Naive thymus-derived CD4-positive, alpha-beta T cell (primary cell): ENCODE data around the gene DYSF. TPM values are rescaled to one million over a fixed set of nuclear protein-coding genes. Genes with fewer than 3 reads are reported as not detected.
A peak's percentile ranks its signal among the peaks of the same experiment; 100 is the strongest.

ENCODE experiments used
- ATAC-seq: fragments of 150-1000 bp; cut with Tn5 transposase; 2 replicates; pipeline ENCODE4 v1.10.0; 2021; ENCODE audit warnings: mild to moderate bottlenecking, moderate library complexity
- CTCF ChIA-PET: fragments of 350-600 bp; sonication (Branson Sonifier 250); formaldehyde crosslinking; loops from one replicate; lab custom pipeline; 2021; ENCODE audit warnings: antibody characterized with exemption; lab: Charles Lee
- POLR2A ChIA-PET: fragments of 350-600 bp; sonication (Branson Sonifier 250); formaldehyde crosslinking; loops from one replicate; lab custom pipeline; 2021; ENCODE audit warnings: antibody characterized with exemption, inconsistent platforms; lab: Charles Lee
- DNase-seq, 9 donors: peaks; one replicate each; pipeline versions ENCODE4 v3.0.0 to v3.0.0-alpha.2; 2020 to 2022; ENCODE audit warnings: mixed read lengths in 1 of 9
- H3K27ac ChIP-seq: one replicate; pipeline ENCODE4 v1.7.0; 2013; ENCODE audit warnings: mild to moderate bottlenecking, low read depth, low read length, moderate library complexity
- H3K27me3 ChIP-seq, 2 donors: one replicate each; pipeline ENCODE4 v1.7.0; 2013; ENCODE audit warnings: low read length in 2 of 2, mild to moderate bottlenecking in 2 of 2, moderate library complexity in 2 of 2; ENCODE audit not compliant: control insufficient read depth in 2 of 2, insufficient read depth in 2 of 2
- H3K36me3 ChIP-seq, 3 experiments: 1 replicate in 2 of 3; 2 replicates in 1 of 3; pipeline ENCODE4 v1.7.0; 2013; ENCODE audit warnings: low read length in 3 of 3, mild to moderate bottlenecking in 3 of 3, moderate library complexity in 1 of 3; ENCODE audit not compliant: insufficient read depth in 3 of 3, control insufficient read depth in 2 of 3
- H3K4me1 ChIP-seq, 2 donors: one replicate each; pipeline ENCODE4 v1.7.0; 2013; ENCODE audit warnings: low read length in 2 of 2, mild to moderate bottlenecking in 2 of 2, moderate library complexity in 1 of 2; ENCODE audit not compliant: control insufficient read depth in 2 of 2, insufficient read depth in 2 of 2
- H3K4me3 ChIP-seq: 2 replicates; pipeline ENCODE4 v1.7.0; 2013; ENCODE audit warnings: mild to moderate bottlenecking, low read length
- H3K9me3 ChIP-seq, 3 experiments: 1 replicate in 2 of 3; 2 replicates in 1 of 3; pipeline ENCODE4 v1.7.0; 2013; ENCODE audit warnings: low read length in 3 of 3; ENCODE audit not compliant: control insufficient read depth in 2 of 3
- H3K27ac Mint-ChIP-seq, 9 donors: one replicate each; pipeline ENCODE4 v1.8.0; 2020 to 2022; ENCODE audit warnings: mixed read lengths in 9 of 9, mild to moderate bottlenecking in 8 of 9, moderate library complexity in 5 of 9, inconsistent platforms in 2 of 9
- H3K27me3 Mint-ChIP-seq, 5 donors: one replicate each; pipeline ENCODE4 v1.8.0; 2021 to 2022; ENCODE audit warnings: mixed read lengths in 5 of 5, mild to moderate bottlenecking in 1 of 5
- H3K36me3 Mint-ChIP-seq, 5 donors: one replicate each; pipeline ENCODE4 v1.8.0; 2020 to 2022; ENCODE audit warnings: mixed read lengths in 5 of 5, mild to moderate bottlenecking in 3 of 5, inconsistent platforms in 1 of 5
- H3K4me1 Mint-ChIP-seq, 7 donors: one replicate each; pipeline ENCODE4 v1.8.0; 2020 to 2022; ENCODE audit warnings: mixed read lengths in 7 of 7, mild to moderate bottlenecking in 3 of 7, inconsistent platforms in 1 of 7
- H3K4me3 Mint-ChIP-seq, 10 donors: one replicate each; pipeline ENCODE4 v1.8.0; 2020 to 2022; ENCODE audit warnings: mild to moderate bottlenecking in 10 of 10, mixed read lengths in 10 of 10, moderate library complexity in 6 of 10, inconsistent platforms in 2 of 10
- H3K9me3 Mint-ChIP-seq, 11 donors: one replicate each; pipeline ENCODE4 v1.8.0; 2020 to 2022; ENCODE audit warnings: mixed read lengths in 11 of 11, mild to moderate bottlenecking in 4 of 11, inconsistent platforms in 1 of 11, moderate library complexity in 1 of 11
- intact Hi-C, 2 donors: fragments of 100-400 bp; cut with micrococcal nuclease; formaldehyde crosslinking; loops; one replicate each; pipeline ENCODE4 v1.15.1; 2023
- polyA plus RNA-seq, 2 donors: library from polyadenylated mRNA; unstranded; fragments of 300-500 nt; fragmentation: Illumina TruSeq; gene quantifications; one replicate each; pipeline ENCODE4 v1.2.3, GENCODE V29; 2021
- total RNA-seq, 6 experiments: library from RNA in 5 of 6; stranded (reverse) in 5 of 6; gene quantifications; 1 replicate in 5 of 6; 2 replicates in 1 of 6; pipeline ENCODE4 v1.2.3 and lab custom pipeline; 2021 to 2026

The DYSF gene
- total and polyA plus RNA-seq, 7 experiments from 2014 or later, result 0.14 to 28.2 (median 0.32) TPM; not detected in 2

GRCh38 chr2:71476495-71476894, 23.1 kb downstream of the DYSF start:
- Mint-ChIP-seq H3K27ac (no peak overlapping the region), H3K9me3 (no peaks in the 10 kb centered on the region), H3K4me1 (no peaks in the 10 kb centered on the region), H3K4me3 (no peak overlapping the region), H3K36me3 (no peaks in the 10 kb centered on the region), H3K27me3 (peaks cover 8 to 22% (median 16%) of the 10 kb centered on the region in 5 donors)
- intact Hi-C loops, result no loop called here
- no peak overlapping the region for H3K27ac ChIP-seq
- no peaks in the 10 kb centered on the region for H3K9me3 ChIP-seq
- CTCF ChIA-PET, result no interaction called here
- H3K27me3 ChIP-seq, result no peaks in the 10 kb centered on the region
- no peak overlapping the region for H3K4me3 ChIP-seq
- ATAC-seq (no peak), DNase-seq (no peak)
- H3K36me3 ChIP-seq, result no peaks in the 10 kb centered on the region
- POLR2A ChIA-PET, result interaction anchor here (0.6 kb wide), 1 partner anchor 448 kb away, joined by 3 read pairs; no protein-coding TSS in a partner anchor
- no peaks in the 10 kb centered on the region for H3K4me1 ChIP-seq

GRCh38 chr2:71477231-71477691, 23.9 kb downstream of the DYSF start:
- Mint-ChIP-seq H3K27ac (no peak overlapping the region), H3K4me1 (no peaks in the 10 kb centered on the region), H3K9me3 (no peaks in the 10 kb centered on the region), H3K36me3 (no peaks in the 10 kb centered on the region), H3K27me3 (peaks cover 8 to 22% (median 16%) of the 10 kb centered on the region in 5 donors), H3K4me3 (no peak overlapping the region)
- no peak for DNase-seq
- no peak overlapping the region for H3K4me3 ChIP-seq
- H3K27me3 ChIP-seq, result no peaks in the 10 kb centered on the region
- no peak overlapping the region for H3K27ac ChIP-seq
- ChIA-PET CTCF (no interaction called here), POLR2A (no interaction called here)
- H3K9me3 ChIP-seq, result no peaks in the 10 kb centered on the region
- intact Hi-C loops, result no loop called here
- H3K4me1 ChIP-seq, result no peaks in the 10 kb centered on the region
- ATAC-seq, result peak; percentile 49
- H3K36me3 ChIP-seq, result no peaks in the 10 kb centered on the region

- H3K27me3 Mint-ChIP-seq, result peaks cover 4 to 17% (median 9%) of the 10 kb centered on the region in 5 donors
- Histone ChIP-seq H3K36me3 (no peaks in the 10 kb centered on the region), H3K27ac (no peak overlapping the region), H3K4me1 (no peaks in the 10 kb centered on the region), H3K9me3 (no peaks in the 10 kb centered on the region), H3K4me3 (no peak overlapping the region), H3K27me3 (no peaks in the 10 kb centered on the region)
- no peak overlapping the region for H3K4me3 Mint-ChIP-seq
- no peak overlapping the region for H3K27ac Mint-ChIP-seq
- H3K36me3 Mint-ChIP-seq, result no peaks in the 10 kb centered on the region
- no peaks in the 10 kb centered on the region for H3K4me1 Mint-ChIP-seq
- H3K9me3 Mint-ChIP-seq, result no peaks in the 10 kb centered on the region
- DNase-seq, result no peak
- no peak for ATAC-seq
- intact Hi-C loops, result no loop called here
- ChIA-PET CTCF (no interaction called here), POLR2A (no interaction called here)
These were observed 25.4 kb downstream of the DYSF start for GRCh38 chr2:71478806-71479205.

GRCh38 chr2:71479261-71479660, 25.9 kb downstream of the DYSF start:
- no peak for DNase-seq
- no peak overlapping the region for H3K4me3 Mint-ChIP-seq
- H3K27me3 Mint-ChIP-seq, result peaks cover 3 to 17% (median 9%) of the 10 kb centered on the region in 5 donors
- H3K4me1 Mint-ChIP-seq, result no peaks in the 10 kb centered on the region
- CTCF ChIA-PET, result no interaction called here
- no peaks in the 10 kb centered on the region for H3K9me3 Mint-ChIP-seq
- Histone ChIP-seq H3K4me3 (no peak overlapping the region), H3K27ac (no peak overlapping the region), H3K4me1 (no peaks in the 10 kb centered on the region), H3K36me3 (no peaks in the 10 kb centered on the region), H3K27me3 (no peaks in the 10 kb centered on the region), H3K9me3 (no peaks in the 10 kb centered on the region)
- POLR2A ChIA-PET, result no interaction called here
- no peak for ATAC-seq
- intact Hi-C loops, result no loop called here
- no peaks in the 10 kb centered on the region for H3K36me3 Mint-ChIP-seq
- peak overlapping the region in 1 of 9 donors; percentile 76 for H3K27ac Mint-ChIP-seq

DNA sequence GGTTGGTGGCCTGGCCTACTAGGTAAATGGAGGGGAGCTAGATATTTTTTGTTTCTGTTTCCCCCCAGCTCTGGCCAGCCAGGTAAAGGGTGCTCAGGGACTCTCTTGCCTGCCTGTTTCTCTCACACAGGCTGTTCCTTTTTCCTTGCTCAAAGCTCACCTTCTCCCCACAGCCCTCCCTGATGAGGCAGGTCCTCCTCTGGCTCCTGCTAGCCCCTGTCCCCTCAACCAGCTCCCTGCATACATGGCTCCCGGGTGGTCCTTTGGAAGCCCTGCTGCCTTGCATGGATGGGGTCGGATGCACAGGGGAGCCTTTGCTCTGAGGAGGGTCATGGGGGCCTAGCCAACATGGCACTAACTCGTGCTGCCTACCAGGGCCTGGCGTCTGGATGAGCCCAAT, 27.8 kb downstream of the DYSF start:
- Mint-ChIP-seq H3K9me3 (no peaks in the 10 kb centered on the region), H3K27ac (no peak overlapping the region), H3K27me3 (peaks cover 0 to 20% (median 4%) of the 10 kb centered on the region in 5 donors), H3K4me1 (no peaks in the 10 kb centered on the region), H3K4me3 (no peak overlapping the region), H3K36me3 (no peaks in the 10 kb centered on the region)
- H3K9me3 ChIP-seq, result no peaks in the 10 kb centered on the region
- POLR2A ChIA-PET, result no interaction called here
- DNase-seq, result no peak
- intact Hi-C loops, result no loop called here
- no peak for ATAC-seq
- no peaks in the 10 kb centered on the region for H3K36me3 ChIP-seq
- H3K27me3 ChIP-seq, result no peaks in the 10 kb centered on the region
- no peak overlapping the region for H3K27ac ChIP-seq
- CTCF ChIA-PET, result interaction anchor here (1.0 kb wide), 1 partner anchor 20 kb away, joined by 3 read pairs; no protein-coding TSS in a partner anchor
- no peak overlapping the region for H3K4me3 ChIP-seq
- H3K4me1 ChIP-seq, result no peaks in the 10 kb centered on the region

GRCh38 chr2:71482055-71482454, 28.7 kb downstream of the DYSF start:
- intact Hi-C loops, result no loop called here
- no peaks in the 10 kb centered on the region for H3K4me1 Mint-ChIP-seq

DNA sequence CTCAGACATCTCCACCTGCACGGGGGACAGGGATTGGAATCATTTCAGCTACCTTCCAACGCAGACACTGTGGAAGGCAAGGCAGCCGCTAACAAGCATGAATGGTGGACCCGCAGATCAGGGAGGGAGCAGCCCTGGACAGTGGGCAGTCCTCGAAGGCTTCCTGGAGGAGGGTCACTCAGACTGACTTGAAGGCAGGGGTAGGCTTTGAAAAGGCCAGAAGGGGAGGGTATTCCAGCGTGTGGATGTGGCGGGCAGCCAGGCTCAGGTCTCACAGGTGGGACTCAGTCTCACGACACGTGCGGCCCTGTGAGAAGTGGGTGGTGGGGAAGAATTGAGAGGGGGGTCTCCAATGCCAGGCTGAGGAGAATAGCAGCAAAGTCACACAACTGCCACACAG, 29.9 kb downstream of the DYSF start:
- ATAC-seq (peak; percentile 16), DNase-seq (no peak)
- CTCF ChIA-PET, result no interaction called here
- H3K4me3 ChIP-seq, result no peak overlapping the region
- H3K36me3 ChIP-seq, result no peaks in the 10 kb centered on the region
- Mint-ChIP-seq H3K36me3 (no peaks in the 10 kb centered on the region), H3K4me1 (no peaks in the 10 kb centered on the region), H3K4me3 (no peak overlapping the region), H3K27ac (peak overlapping the region in 1 of 9 donors; percentile 18), H3K27me3 (peaks cover 0 to 16% (median 4%) of the 10 kb centered on the region in 5 donors), H3K9me3 (no peaks in the 10 kb centered on the region)
- intact Hi-C loops, result no loop called here
- H3K9me3 ChIP-seq, result no peaks in the 10 kb centered on the region
- H3K27ac ChIP-seq, result no peak overlapping the region
- H3K27me3 ChIP-seq, result no peaks in the 10 kb centered on the region
- POLR2A ChIA-PET, result no interaction called here
- H3K4me1 ChIP-seq, result no peaks in the 10 kb centered on the region

More at GRCh38 chr2:71482055-71482454, 28.7 kb downstream of the DYSF start:
- no peak for DNase-seq
- ATAC-seq, result no peak
- CTCF ChIA-PET, result no interaction called here
- Histone ChIP-seq H3K36me3 (no peaks in the 10 kb centered on the region), H3K4me1 (no peaks in the 10 kb centered on the region), H3K27ac (no peak overlapping the region), H3K4me3 (no peak overlapping the region), H3K27me3 (no peaks in the 10 kb centered on the region), H3K9me3 (no peaks in the 10 kb centered on the region)
- Mint-ChIP-seq H3K4me3 (no peak overlapping the region), H3K9me3 (no peaks in the 10 kb centered on the region), H3K27ac (no peak overlapping the region), H3K27me3 (peaks cover 0 to 18% (median 4%) of the 10 kb centered on the region in 5 donors), H3K36me3 (no peaks in the 10 kb centered on the region)
- POLR2A ChIA-PET, result no interaction called here
